Caco-2 (cell line): ENCODE results near the gene DRC1. TPM values are rescaled to one million over a fixed set of nuclear protein-coding genes. Genes with fewer than 3 reads are reported as not detected.

Experiments
- BruUV-seq: library from RNA; stranded (reverse); fragments of 400-500 nt; replicated peaks from 2 replicates; lab custom pipeline; 2021; lab: Mats Ljungman, UMichigan
- CTCF ChIA-PET: fragments of 300-600 bp; sonication (Branson Sonifier 250); formaldehyde crosslinking; loops from one replicate; lab custom pipeline; 2022; ENCODE audit warnings: antibody characterized with exemption; lab: Charles Lee
- POLR2A ChIA-PET: fragments of 300-600 bp; sonication (Branson Sonifier 250); formaldehyde crosslinking; loops from one replicate; lab custom pipeline; 2022; ENCODE audit warnings: antibody characterized with exemption; lab: Charles Lee
- DNase-seq, 2 experiments: peaks; one replicate each; pipeline versions ENCODE4 v3.0.0 to v3.0.0-alpha.2; 2020 to 2022
- H3K27me3 ChIP-seq: replicated peaks from 2 replicates; pipeline ENCODE4 v1.6.0; 2011; ENCODE audit warnings: low read length; ENCODE audit not compliant: control insufficient read depth, insufficient read depth
- H3K36me3 ChIP-seq: 2 replicates; pipeline ENCODE4 v1.5.1; 2011; ENCODE audit warnings: low read length; ENCODE audit not compliant: control insufficient read depth, insufficient read depth
- H3K4me1 ChIP-seq: fragments of 250-450 bp; sonication (Bioruptor Pico); 2 replicates; pipeline ENCODE4 v1.5.1; 2020; ENCODE audit warnings: mild to moderate bottlenecking
- H3K4me3 ChIP-seq: 2 replicates; pipeline ENCODE4 v1.5.1; 2011; ENCODE audit warnings: low read depth, mild to moderate bottlenecking, control low read depth, low read length
- H3K9me3 ChIP-seq: fragments of 250-450 bp; sonication (Bioruptor Pico); 2 replicates; pipeline ENCODE4 v1.5.1; 2020; ENCODE audit warnings: mild to moderate bottlenecking, moderate library complexity
- H3K27ac Mint-ChIP-seq: one replicate; pipeline ENCODE4 v1.8.0; 2022; ENCODE audit warnings: mixed read lengths; ENCODE audit not compliant: unreplicated experiment
- H3K27me3 Mint-ChIP-seq: one replicate; pipeline ENCODE4 v1.8.0; 2022; ENCODE audit warnings: mixed read lengths; ENCODE audit not compliant: insufficient read depth, unreplicated experiment
- H3K36me3 Mint-ChIP-seq: one replicate; pipeline ENCODE4 v1.8.0; 2022; ENCODE audit warnings: mild to moderate bottlenecking, mixed read lengths; ENCODE audit not compliant: insufficient read depth, unreplicated experiment
- H3K4me1 Mint-ChIP-seq: one replicate; pipeline ENCODE4 v1.8.0; 2022; ENCODE audit warnings: low read depth, mixed read lengths; ENCODE audit not compliant: unreplicated experiment
- H3K4me3 Mint-ChIP-seq: one replicate; pipeline ENCODE4 v1.8.0; 2022; ENCODE audit warnings: mild to moderate bottlenecking, moderate library complexity, mixed read lengths; ENCODE audit not compliant: unreplicated experiment
- H3K9me3 Mint-ChIP-seq: one replicate; pipeline ENCODE4 v1.8.0; 2022; ENCODE audit warnings: mixed read lengths; ENCODE audit not compliant: unreplicated experiment
- intact Hi-C: fragments of 100-400 bp; cut with micrococcal nuclease; formaldehyde crosslinking; loops from one replicate; pipeline ENCODE4 v1.10.0; 2022; ENCODE audit not compliant: unreplicated experiment
- total RNA-seq: library from RNA; stranded (reverse); gene quantifications from 2 replicates; pipeline ENCODE4 v1.2.3, GENCODE V29; 2022
- TF ChIP-seq, protein P1 (sequence below), 2 experiments: fragments of 200-600 bp in 1 of 2; IDR thresholded peaks; 1 replicate in 1 of 2; 2 replicates in 1 of 2; pipeline versions ENCODE4 v1.5.1 to v1.8.0; 2011 to 2022; ENCODE audit warnings: antibody characterized with exemption in 1 of 2, control low read depth in 1 of 2, inconsistent platforms in 1 of 2, low read depth in 1 of 2, low read length in 1 of 2, mild to moderate bottlenecking in 1 of 2, moderate library complexity in 1 of 2; ENCODE audit not compliant: insufficient read depth in 1 of 2, severe bottlenecking in 1 of 2, unreplicated experiment in 1 of 2

The DRC1 gene
- total RNA-seq, 1 experiment from 2014 or later: 1.1 TPM

DNA sequence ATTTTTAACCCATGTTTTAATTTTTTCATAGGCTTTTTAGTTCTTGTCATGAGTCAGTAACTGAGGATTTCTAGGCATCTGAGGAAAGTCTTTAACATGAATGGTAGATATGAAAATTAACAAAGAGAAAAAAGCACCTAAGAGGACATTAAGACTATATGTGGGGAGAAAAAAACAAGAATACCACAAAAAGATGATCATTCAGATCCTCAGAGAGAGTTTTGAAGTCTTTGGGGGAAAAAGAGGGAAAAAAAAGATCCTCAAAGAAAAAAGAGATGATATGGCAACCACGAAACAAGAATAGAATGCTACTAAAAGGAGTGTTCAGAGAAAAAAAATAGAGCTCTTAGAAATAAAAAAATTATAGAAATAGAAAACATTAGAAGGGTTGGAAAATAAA lies 8.1 kb downstream of the DRC1 start:
- ChIA-PET CTCF (no interaction called here), POLR2A (no interaction called here)
- intact Hi-C loops: no loop called here
- TF ChIP-seq, protein P1, sequence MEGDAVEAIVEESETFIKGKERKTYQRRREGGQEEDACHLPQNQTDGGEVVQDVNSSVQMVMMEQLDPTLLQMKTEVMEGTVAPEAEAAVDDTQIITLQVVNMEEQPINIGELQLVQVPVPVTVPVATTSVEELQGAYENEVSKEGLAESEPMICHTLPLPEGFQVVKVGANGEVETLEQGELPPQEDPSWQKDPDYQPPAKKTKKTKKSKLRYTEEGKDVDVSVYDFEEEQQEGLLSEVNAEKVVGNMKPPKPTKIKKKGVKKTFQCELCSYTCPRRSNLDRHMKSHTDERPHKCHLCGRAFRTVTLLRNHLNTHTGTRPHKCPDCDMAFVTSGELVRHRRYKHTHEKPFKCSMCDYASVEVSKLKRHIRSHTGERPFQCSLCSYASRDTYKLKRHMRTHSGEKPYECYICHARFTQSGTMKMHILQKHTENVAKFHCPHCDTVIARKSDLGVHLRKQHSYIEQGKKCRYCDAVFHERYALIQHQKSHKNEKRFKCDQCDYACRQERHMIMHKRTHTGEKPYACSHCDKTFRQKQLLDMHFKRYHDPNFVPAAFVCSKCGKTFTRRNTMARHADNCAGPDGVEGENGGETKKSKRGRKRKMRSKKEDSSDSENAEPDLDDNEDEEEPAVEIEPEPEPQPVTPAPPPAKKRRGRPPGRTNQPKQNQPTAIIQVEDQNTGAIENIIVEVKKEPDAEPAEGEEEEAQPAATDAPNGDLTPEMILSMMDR (IDR thresholded peaks at IDR 0.05; ENCODE audit: insufficient read depth in 1 of 2, low read depth in 1 of 2, low read length in 1 of 2, severe bottlenecking in 1 of 2, unreplicated experiment in 1 of 2): no peak
- Mint-ChIP-seq H3K9me3 (no peaks in the 10 kb centered on the region), H3K36me3 (no peaks in the 10 kb centered on the region), H3K27me3 (no peaks in the 10 kb centered on the region), H3K27ac (no peak overlapping the region), H3K4me1 (peaks cover 10% of the 10 kb centered on the region), H3K4me3 (no peak overlapping the region)
- no peak for DNase-seq
- H3K36me3 ChIP-seq: no peaks in the 10 kb centered on the region
- BruUV-seq: no TSS peak
- H3K4me3 ChIP-seq: no peak overlapping the region
- no peaks in the 10 kb centered on the region for H3K27me3 ChIP-seq
- H3K4me1 ChIP-seq: peaks cover 13% of the 10 kb centered on the region
- H3K9me3 ChIP-seq: no peaks in the 10 kb centered on the region

- Mint-ChIP-seq H3K36me3 (no peaks in the 10 kb centered on the region), H3K27ac (no peak overlapping the region), H3K9me3 (no peaks in the 10 kb centered on the region), H3K4me1 (peaks cover 10% of the 10 kb centered on the region), H3K27me3 (no peaks in the 10 kb centered on the region), H3K4me3 (no peak overlapping the region)
- Histone ChIP-seq H3K9me3 (no peaks in the 10 kb centered on the region), H3K4me3 (no peak overlapping the region), H3K27me3 (no peaks in the 10 kb centered on the region), H3K4me1 (peaks cover 13% of the 10 kb centered on the region), H3K36me3 (no peaks in the 10 kb centered on the region)
- CTCF ChIA-PET: no interaction called here
- no peak for DNase-seq
- POLR2A ChIA-PET: no interaction called here
- intact Hi-C loops: no loop called here
- no TSS peak for BruUV-seq
- TF ChIP-seq, protein P1 (IDR thresholded peaks at IDR 0.05; ENCODE audit: insufficient read depth in 1 of 2, low read depth in 1 of 2, low read length in 1 of 2, severe bottlenecking in 1 of 2, unreplicated experiment in 1 of 2): no peak
Measured at GRCh38 chr2:26410764-26411243, 9.1 kb downstream of the DRC1 start.

DNA sequence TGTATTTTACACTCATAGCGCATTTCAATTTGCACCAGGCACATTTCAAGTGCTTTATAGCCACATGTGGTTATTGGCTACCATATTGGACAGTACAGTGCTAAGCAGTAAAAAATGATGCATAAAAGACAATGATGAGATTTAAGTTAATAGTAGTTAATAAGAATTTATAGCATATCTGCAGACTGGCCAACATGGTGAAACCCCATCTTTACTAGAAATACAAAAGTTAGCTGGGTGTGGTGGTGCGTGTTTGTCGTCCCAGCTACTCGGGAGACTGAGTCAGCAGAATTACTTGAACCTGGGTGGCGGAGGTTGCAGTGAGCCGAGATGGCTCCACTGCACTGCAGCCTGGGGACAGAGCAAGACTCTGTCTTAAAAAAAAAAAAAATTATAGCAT lies 9.7 kb downstream of the DRC1 start:
- Mint-ChIP-seq H3K9me3 (no peaks in the 10 kb centered on the region), H3K4me3 (no peak overlapping the region), H3K27me3 (no peaks in the 10 kb centered on the region), H3K4me1 (peaks cover 10% of the 10 kb centered on the region), H3K36me3 (no peaks in the 10 kb centered on the region), H3K27ac (no peak overlapping the region)
- Histone ChIP-seq H3K4me1 (peaks cover 13% of the 10 kb centered on the region), H3K4me3 (no peak overlapping the region), H3K9me3 (no peaks in the 10 kb centered on the region), H3K27me3 (no peaks in the 10 kb centered on the region), H3K36me3 (no peaks in the 10 kb centered on the region)
- DNase-seq: no peak
- ChIA-PET POLR2A (no interaction called here), CTCF (no interaction called here)
- intact Hi-C loops: no loop called here
- TF ChIP-seq, protein P1 (IDR thresholded peaks at IDR 0.05; ENCODE audit: insufficient read depth in 1 of 2, low read depth in 1 of 2, low read length in 1 of 2, severe bottlenecking in 1 of 2, unreplicated experiment in 1 of 2): no peak
- no TSS peak for BruUV-seq
